HepG2 (cell line): ENCODE data around the gene CALD1. TPM values are rescaled to one million over a fixed set of nuclear protein-coding genes. Genes with fewer than 3 reads are reported as not detected.

Source experiments
- ATAC-seq: fragments of 200-7000 bp; cut with Tn5 transposase; 3 replicates; pipeline ENCODE4 v1.9.1; 2020; ENCODE audit warnings: mild to moderate bottlenecking, moderate library complexity
- BruUV-seq: library from RNA; stranded (reverse); fragments of 400-500 nt; replicated peaks from 2 replicates; lab custom pipeline; 2021; lab: Mats Ljungman, UMichigan
- CTCF ChIA-PET: fragments of 300-600 bp; formaldehyde crosslinking; extraction: SDS; loops from one replicate; lab custom pipeline; 2021; ENCODE audit warnings: low total read pairs, inconsistent platforms, low intra/inter-chr PET ratio; lab: Yijun Ruan, JAX
- POLR2A ChIA-PET: fragments of 350-600 bp; sonication (Branson Sonifier 250); formaldehyde crosslinking; loops from one replicate; lab custom pipeline; 2020; ENCODE audit warnings: antibody characterized with exemption, inconsistent platforms; lab: Yijun Ruan, JAX
- DNase-seq: peaks from one replicate; pipeline ENCODE4 v3.0.0-alpha.2; 2015; ENCODE audit warnings: low spot score
- FAIRE-seq: peaks from 3 replicates; lab custom pipeline; 2011; peaks lifted over from hg19 to GRCh38; lab: Jason Lieb, UNC
- H2AFZ ChIP-seq: one replicate; pipeline ENCODE4 v1.6.1; 2011; ENCODE audit warnings: low read length, inconsistent platforms
- H3K27ac ChIP-seq: fragments of 300-600 bp; 3 replicates; pipeline ENCODE4 v1.8.0; 2011; ENCODE audit warnings: mixed run types, mild to moderate bottlenecking, mixed read lengths, low read length, inconsistent platforms; ENCODE audit not compliant: insufficient read depth; ENCODE audit errors: extremely low read length
- H3K27me3 ChIP-seq, 2 experiments: fragments of 200-600 bp in 1 of 2; 2 replicates in 1 of 2; 3 replicates in 1 of 2; pipeline versions ENCODE4 v1.6.0 to v1.8.0; 2011; ENCODE audit warnings: low read length in 2 of 2, mild to moderate bottlenecking in 2 of 2, moderate library complexity in 2 of 2, inconsistent platforms in 1 of 2; ENCODE audit not compliant: insufficient read depth in 2 of 2, control insufficient read depth in 1 of 2
- H3K36me3 ChIP-seq, 2 experiments: fragments of 200-600 bp in 1 of 2; replicated peaks in 1 of 2; 2 replicates in 1 of 2; 3 replicates in 1 of 2; pipeline versions ENCODE4 v1.5.1 to v1.8.0; 2011; ENCODE audit warnings: low read length in 2 of 2, inconsistent platforms in 1 of 2; ENCODE audit not compliant: insufficient read depth in 2 of 2, control insufficient read depth in 1 of 2
- H3K4me1 ChIP-seq: 2 replicates; pipeline ENCODE4 v1.5.1; 2012; ENCODE audit warnings: low read length, inconsistent platforms; ENCODE audit not compliant: insufficient read depth
- H3K4me2 ChIP-seq: 2 replicates; pipeline ENCODE4 v1.6.0; 2011; ENCODE audit warnings: low read depth, low read length, inconsistent platforms
- H3K4me3 ChIP-seq, 3 experiments: fragments of 200-600 bp in 1 of 3; sonication (generic), shearing (Covaris generic) in 1 of 3; replicated peaks in 1 of 3; 2 replicates each; pipeline ENCODE4 v1.5.1; 2011 to 2016; ENCODE audit warnings: low read length in 3 of 3, inconsistent platforms in 2 of 3, low read depth in 2 of 3, mild to moderate bottlenecking in 2 of 3, control low read depth in 1 of 3, mixed read lengths in 1 of 3; ENCODE audit not compliant: insufficient read depth in 1 of 3
- H3K79me2 ChIP-seq: one replicate; pipeline ENCODE4 v1.6.1; 2011; ENCODE audit warnings: low read length, inconsistent platforms; ENCODE audit not compliant: insufficient read depth
- H3K9ac ChIP-seq: 2 replicates; pipeline ENCODE4 v1.6.0; 2011; ENCODE audit warnings: mild to moderate bottlenecking, low read depth, low read length, inconsistent platforms; ENCODE audit not compliant: insufficient read depth
- H3K9me3 ChIP-seq: 2 replicates; pipeline ENCODE4 v1.5.1; 2012; ENCODE audit warnings: mild to moderate bottlenecking, low read length
- H4K20me1 ChIP-seq: 2 replicates; pipeline ENCODE4 v1.6.0; 2011; ENCODE audit warnings: inconsistent platforms, mild to moderate bottlenecking, low read length, moderate library complexity; ENCODE audit not compliant: insufficient read depth
- ATF7 ChIP-seq, 2 experiments: fragments of 450-650 bp in 1 of 2; sonication (generic) in 1 of 2; formaldehyde crosslinking in 1 of 2; IDR thresholded peaks; 2 replicates each; pipeline versions ENCODE4 v1.4.0 to v1.6.1; 2016 to 2020; ENCODE audit warnings: antibody characterized with exemption in 1 of 2, mild to moderate bottlenecking in 1 of 2, missing genetic modification reagents in 1 of 2
- CEBPZ ChIP-seq: IDR thresholded peaks from 2 replicates; pipeline ENCODE4 v1.6.1; 2012; ENCODE audit warnings: low read length, improper control_type of control experiment
- CTCF ChIP-seq: sonication (generic); formaldehyde crosslinking; IDR thresholded peaks from 2 replicates; pipeline ENCODE4 v1.5.0; 2020; ENCODE audit warnings: mild to moderate bottlenecking, missing genetic modification reagents, moderate library complexity
- EP300 ChIP-seq, 3 experiments: sonication (generic) in 1 of 3; formaldehyde crosslinking in 1 of 3; IDR thresholded peaks; 2 replicates each; pipeline versions ENCODE4 v1.5.1 to v1.6.1; 2011 to 2020; ENCODE audit warnings: low read depth in 2 of 3, low read length in 2 of 3, borderline replicate concordance in 1 of 3, improper control_type of control experiment in 1 of 3, mild to moderate bottlenecking in 1 of 3, missing genetic modification reagents in 1 of 3, moderate library complexity in 1 of 3
- FOSL2 ChIP-seq: sonication (generic); formaldehyde crosslinking; IDR thresholded peaks from 2 replicates; pipeline ENCODE4 v1.4.0; 2020; ENCODE audit warnings: missing genetic modification reagents
- FOXA1 ChIP-seq, 2 experiments: fragments of 450-650 bp in 1 of 2; sonication (generic) in 1 of 2; formaldehyde crosslinking in 1 of 2; IDR thresholded peaks; 2 replicates each; pipeline versions ENCODE4 v1.4.0 to v1.6.1; 2016 to 2020; ENCODE audit warnings: missing genetic modification reagents in 1 of 2
- JUNB ChIP-seq: sonication (generic); formaldehyde crosslinking; IDR thresholded peaks from 2 replicates; pipeline ENCODE4 v1.8.0; 2022; ENCODE audit warnings: missing genetic modification reagents, mild to moderate bottlenecking, borderline replicate concordance
- KDM3A ChIP-seq: IDR thresholded peaks from 2 replicates; pipeline ENCODE4 v1.6.1; 2018; ENCODE audit warnings: low read depth, missing compliant biosample characterization
- MNT ChIP-seq: fragments of 450-650 bp; IDR thresholded peaks from 2 replicates; pipeline ENCODE4 v1.6.1; 2016
- RBM39 ChIP-seq: fragments of 200-400 bp; formaldehyde crosslinking; IDR thresholded peaks from one replicate; pipeline ENCODE4 v1.6.1; 2018; ENCODE audit warnings: antibody characterized with exemption, mild to moderate bottlenecking, low read depth, low read length; ENCODE audit not compliant: poor library complexity, severe bottlenecking
- SKI ChIP-seq: fragments of 450-650 bp; IDR thresholded peaks from one replicate; pipeline ENCODE4 v1.6.1; 2018; ENCODE audit warnings: mild to moderate bottlenecking; ENCODE audit not compliant: partially characterized antibody
- SSRP1 ChIP-seq: IDR thresholded peaks from 2 replicates; pipeline ENCODE4 v1.6.1; 2016; ENCODE audit warnings: control low read depth
- ZNF776 ChIP-seq: sonication (generic); formaldehyde crosslinking; IDR thresholded peaks from 2 replicates; pipeline ENCODE4 v1.4.0; 2020; ENCODE audit warnings: mild to moderate bottlenecking, missing genetic modification reagents
- in situ Hi-C: cut with HindIII; loops from 2 replicates; pipeline ENCODE4 v1.10.0; 2017; ENCODE audit warnings: low pct_unique_long_range_greater_than_20kb; ENCODE audit not compliant: extremely low pct_ligation_motif_present
- intact Hi-C: fragments of 100-400 bp; cut with micrococcal nuclease; formaldehyde crosslinking; loops from one replicate; pipeline ENCODE4 v1.10.0; 2022; ENCODE audit not compliant: unreplicated experiment
- polyA plus RNA-seq, 8 experiments: library from polyadenylated mRNA; depleted of rRNA in 3 of 8; stranded (reverse) in 7 of 8; unstranded in 1 of 8; fragments of >200 nt; fragmentation: Illumina TruSeq in 4 of 8; extraction: Trizol in 4 of 8; gene quantifications; 2 replicates each; pipeline versions ENCODE4 v1.2.1 to v1.2.3, GENCODE V29; 2011 to 2016; ENCODE audit warnings: low read depth in 4 of 8, missing spikeins in 1 of 8, mixed read lengths in 1 of 8; ENCODE audit not compliant: insufficient read depth in 1 of 8
- total RNA-seq, 5 experiments: library from RNA; depleted of rRNA; stranded (reverse); fragments of >200 nt; fragmentation: Illumina TruSeq; extraction: Trizol; gene quantifications; 2 replicates each; pipeline ENCODE4 v1.2.3, GENCODE V29; 2016; ENCODE audit warnings: low read depth in 1 of 5

CALD1 gene
- total and polyA plus RNA-seq, 2 of the 13 experiments (the other 11 are each of a cell fraction or from before 2014, with no cell fraction given), result 53.0 to 112 TPM

- Histone ChIP-seq H3K79me2 (no peaks in the 10 kb centered on the region), H3K4me2 (no peak overlapping the region), H3K4me3 (no peak overlapping the region), H3K27ac (no peak overlapping the region), H3K4me1 (peaks cover 22% of the 10 kb centered on the region), H3K9me3 (no peaks in the 10 kb centered on the region), H2AFZ (no peak overlapping the region), H4K20me1 (no peaks in the 10 kb centered on the region), H3K36me3 (no peaks in the 10 kb centered on the region), H3K27me3 (no peaks in the 10 kb centered on the region), H3K9ac (no peak overlapping the region)
- FAIRE-seq, result no peak
- ATAC-seq, result no peak
- BruUV-seq, result no TSS peak
- intact Hi-C loops (no loop called here), in situ Hi-C loops (no loop called here)
- CTCF ChIA-PET, result interaction anchor here (1.6 kb wide), 1 partner anchor 154 kb away, joined by 4 read pairs; no protein-coding TSS in a partner anchor
- POLR2A ChIA-PET, result no interaction called here
- DNase-seq, result peak; percentile 12
- TF ChIP-seq KDM3A (CRISPR knock-in tag) (no peak), ZNF776 (CRISPR knock-in tag) (no peak), CTCF (no peak), EP300 (IDR thresholded peaks at IDR 0.05; ENCODE audit: low read depth in 2 of 2, low read length in 2 of 2) (no peak), EP300 (CRISPR knock-in tag; IDR thresholded peaks at IDR 0.05; ENCODE audit: borderline replicate concordance) (no peak), SSRP1 (no peak), MNT (no peak), ATF7 (IDR thresholded peaks at IDR 0.05) (no peak), ATF7 (CRISPR knock-in tag; IDR thresholded peaks at IDR 0.05) (no peak), FOXA1 (IDR thresholded peaks at IDR 0.05) (no peak), FOXA1 (CRISPR knock-in tag; IDR thresholded peaks at IDR 0.05) (peak; percentile 22; the same call in 1 of the 2 replicates), SKI (no peak), JUNB (CRISPR knock-in tag) (peak; percentile 29; the same call in 1 of the 2 replicates), CEBPZ (no peak), RBM39 (no peak), FOSL2 (peak; percentile 78)
Measured at GRCh38 chr7:134844200-134844599, 64.8 kb downstream of the CALD1 start.
